H1 (cell line): ENCODE measurements around the gene MTF2. TPM values are rescaled to one million over a fixed set of nuclear protein-coding genes. Genes with fewer than 3 reads are reported as not detected.
A peak's percentile ranks its signal among the peaks of the same experiment; 100 is the strongest.

ENCODE experiments used
- CHD2 ChIP-seq: IDR thresholded peaks from 2 replicates; pipeline ENCODE4 v1.6.1; 2012; ENCODE audit warnings: low read length, improper control_type of control experiment
- CHD7 ChIP-seq: fragments of 300-600 bp; sonication (generic); IDR thresholded peaks from 2 replicates; pipeline ENCODE4 v1.7.1; 2012; ENCODE audit warnings: low read length, moderate library complexity, mild to moderate bottlenecking, inconsistent platforms; ENCODE audit not compliant: insufficient replicate concordance
- polyA plus RNA-seq, 7 experiments: library from polyadenylated mRNA; depleted of rRNA in 3 of 7; stranded (reverse) in 5 of 7; unstranded in 2 of 7; fragments of >200 nt in 5 of 7; fragments of 200-250 nt in 2 of 7; gene quantifications; 1 replicate in 5 of 7; 2 replicates in 1 of 7; 4 replicates in 1 of 7; pipeline versions ENCODE4 v1.2.1 to v1.2.3, GENCODE V29; 2011 to 2013; ENCODE audit warnings: missing spikeins in 2 of 7, mixed read lengths in 2 of 7
- total RNA-seq: library from RNA; stranded (reverse); fragmentation: NEBNext Ultra II Directional; extraction: Animal tissue kit (Norgen Biotek cat#: 25700); gene quantifications from 2 replicates; pipeline ENCODE4 v1.2.1, GENCODE V29; 2021

MTF2 gene
- total and polyA plus RNA-seq, 2 of the 8 experiments (the other 6 are each of a cell fraction or from before 2014, with no cell fraction given): 72.1 to 102 TPM

DNA sequence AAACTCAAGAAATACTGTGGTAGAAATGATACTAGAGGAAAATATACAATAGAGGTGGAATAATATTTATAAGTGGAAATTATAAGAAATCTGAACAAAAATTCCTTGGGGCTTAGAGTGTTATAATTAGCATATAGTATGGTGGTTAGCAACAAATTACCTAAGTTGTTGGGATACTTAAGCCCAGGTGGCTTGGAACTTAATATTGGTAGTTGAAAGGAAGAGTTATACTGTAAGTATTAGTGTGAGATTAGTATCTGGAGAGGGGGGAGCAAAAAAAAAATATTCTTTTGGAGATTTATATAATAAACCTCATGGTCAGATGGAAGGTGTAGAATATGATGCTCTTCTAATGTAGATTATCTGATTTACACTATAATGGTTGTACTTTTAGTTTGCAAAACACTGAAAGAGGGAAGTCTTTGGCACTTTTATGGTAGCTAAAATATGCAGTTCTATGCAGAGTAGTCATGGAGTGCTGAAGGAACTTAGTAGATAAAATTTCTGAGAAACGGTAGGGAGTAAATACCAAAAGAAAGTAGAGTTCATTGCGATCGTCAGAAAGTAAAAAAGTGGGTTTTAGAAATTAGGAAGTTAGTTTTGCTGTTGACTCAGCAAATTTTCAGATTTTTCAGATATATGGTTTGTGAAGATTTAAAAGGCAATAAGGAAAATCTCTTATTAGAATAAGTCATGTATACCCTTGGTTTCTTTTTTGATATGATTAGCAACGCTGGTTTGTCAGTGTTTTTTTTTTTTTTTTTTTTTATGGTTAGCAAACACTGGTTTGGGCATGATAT is 45.7 kb downstream of the MTF2 start (continued):
- TF ChIP-seq CHD7: peak; percentile 20
- no peak for TF ChIP-seq CHD2
- TF ChIP-seq, all 59 proteins: peak for 2
